IPS-15b (cell line): ENCODE results near the gene BICD1.

Source experiments
- H3K27me3 ChIP-seq: one replicate; pipeline ENCODE4 v1.6.1; 2013; ENCODE audit warnings: low read length; ENCODE audit not compliant: control insufficient read depth, insufficient read depth
- H3K36me3 ChIP-seq: one replicate; pipeline ENCODE4 v1.6.1; 2013; ENCODE audit warnings: low read length; ENCODE audit not compliant: control insufficient read depth, insufficient read depth
- H3K4me1 ChIP-seq: one replicate; pipeline ENCODE4 v1.6.1; 2013; ENCODE audit warnings: mild to moderate bottlenecking, low read length; ENCODE audit not compliant: control insufficient read depth, insufficient read depth
- H3K4me3 ChIP-seq: one replicate; pipeline ENCODE4 v1.5.1; 2013; ENCODE audit warnings: low read depth, low read length
- H3K9ac ChIP-seq: one replicate; pipeline ENCODE4 v1.6.1; 2013; ENCODE audit warnings: low read depth, mild to moderate bottlenecking, low read length
- H3K9me3 ChIP-seq: one replicate; pipeline ENCODE4 v1.6.1; 2013; ENCODE audit warnings: mild to moderate bottlenecking, low read length; ENCODE audit not compliant: control insufficient read depth, insufficient read depth

Gene BICD1

GRCh38 chr12:32148372-32148771 lies 41.7 kb downstream of the BICD1 start:
- Histone ChIP-seq H3K4me1 (peaks cover 9% of the 10 kb centered on the region), H3K27me3 (no peaks in the 10 kb centered on the region), H3K36me3 (no peaks in the 10 kb centered on the region), H3K9ac (no peak overlapping the region), H3K4me3 (no peak overlapping the region), H3K9me3 (no peaks in the 10 kb centered on the region)

GRCh38 chr12:32149489-32149888 lies 42.8 kb downstream of the BICD1 start:
- Histone ChIP-seq H3K36me3 (no peaks in the 10 kb centered on the region), H3K9me3 (no peaks in the 10 kb centered on the region), H3K4me1 (peaks cover 6% of the 10 kb centered on the region), H3K4me3 (no peak overlapping the region), H3K9ac (no peak overlapping the region), H3K27me3 (no peaks in the 10 kb centered on the region)

GRCh38 chr12:32151086-32151485 lies 44.4 kb downstream of the BICD1 start:
- H3K9me3 ChIP-seq, result no peaks in the 10 kb centered on the region
- H3K4me3 ChIP-seq, result no peak overlapping the region
- H3K9ac ChIP-seq, result no peak overlapping the region
- no peaks in the 10 kb centered on the region for H3K36me3 ChIP-seq
- no peaks in the 10 kb centered on the region for H3K27me3 ChIP-seq
- H3K4me1 ChIP-seq, result peaks cover 7% of the 10 kb centered on the region

- H3K27me3 ChIP-seq, result no peaks in the 10 kb centered on the region
- H3K4me1 ChIP-seq, result peaks cover 8% of the 10 kb centered on the region
- no peak overlapping the region for H3K9ac ChIP-seq
- no peaks in the 10 kb centered on the region for H3K9me3 ChIP-seq
- no peak overlapping the region for H3K4me3 ChIP-seq
- no peaks in the 10 kb centered on the region for H3K36me3 ChIP-seq
These were observed 44.9 kb downstream of the BICD1 start for GRCh38 chr12:32151552-32151951.

GRCh38 chr12:32155041-32155440 lies 48.4 kb downstream of the BICD1 start:
- Histone ChIP-seq H3K9ac (no peak overlapping the region), H3K27me3 (no peaks in the 10 kb centered on the region)

GRCh38 chr12:32155961-32156529 lies 49.4 kb downstream of the BICD1 start:
- no peak overlapping the region for H3K9ac ChIP-seq
- H3K4me1 ChIP-seq, result peaks cover 8% of the 10 kb centered on the region
- H3K4me3 ChIP-seq, result no peak overlapping the region
- no peaks in the 10 kb centered on the region for H3K36me3 ChIP-seq
- no peaks in the 10 kb centered on the region for H3K9me3 ChIP-seq
- no peaks in the 10 kb centered on the region for H3K27me3 ChIP-seq

More at GRCh38 chr12:32155041-32155440, 48.4 kb downstream of the BICD1 start:
- no peaks in the 10 kb centered on the region for H3K36me3 ChIP-seq
- H3K9me3 ChIP-seq, result no peaks in the 10 kb centered on the region
- H3K4me1 ChIP-seq, result peaks cover 8% of the 10 kb centered on the region
- no peak overlapping the region for H3K4me3 ChIP-seq

- H3K36me3 ChIP-seq, result no peaks in the 10 kb centered on the region
- no peaks in the 10 kb centered on the region for H3K27me3 ChIP-seq
- no peaks in the 10 kb centered on the region for H3K9me3 ChIP-seq
- peaks cover 8% of the 10 kb centered on the region for H3K4me1 ChIP-seq
- H3K9ac ChIP-seq, result no peak overlapping the region
- H3K4me3 ChIP-seq, result no peak overlapping the region
These were observed 51.9 kb downstream of the BICD1 start for GRCh38 chr12:32158525-32158924.

- Histone ChIP-seq H3K4me3 (no peak overlapping the region), H3K9me3 (no peaks in the 10 kb centered on the region), H3K4me1 (peaks cover 8% of the 10 kb centered on the region), H3K36me3 (no peaks in the 10 kb centered on the region), H3K9ac (no peak overlapping the region), H3K27me3 (no peaks in the 10 kb centered on the region)
These were observed 52.7 kb downstream of the BICD1 start for GRCh38 chr12:32159381-32159780.

GRCh38 chr12:32159925-32160324 lies 53.3 kb downstream of the BICD1 start:
- Histone ChIP-seq H3K9me3 (no peaks in the 10 kb centered on the region), H3K4me3 (no peak overlapping the region), H3K9ac (no peak overlapping the region), H3K4me1 (peaks cover 8% of the 10 kb centered on the region), H3K27me3 (no peaks in the 10 kb centered on the region), H3K36me3 (no peaks in the 10 kb centered on the region)

- Histone ChIP-seq H3K36me3 (no peaks in the 10 kb centered on the region), H3K4me1 (peaks cover under 1% of the 10 kb centered on the region), H3K27me3 (no peaks in the 10 kb centered on the region), H3K4me3 (no peak overlapping the region), H3K9ac (no peak overlapping the region), H3K9me3 (no peaks in the 10 kb centered on the region)
These were observed 54.4 kb downstream of the BICD1 start for GRCh38 chr12:32161058-32161457.

- Histone ChIP-seq H3K9ac (no peak overlapping the region), H3K27me3 (no peaks in the 10 kb centered on the region), H3K4me1 (no peaks in the 10 kb centered on the region), H3K9me3 (no peaks in the 10 kb centered on the region), H3K36me3 (no peaks in the 10 kb centered on the region), H3K4me3 (no peak overlapping the region)
These were observed 56.9 kb downstream of the BICD1 start for GRCh38 chr12:32163596-32163995.

- no peak overlapping the region for H3K9ac ChIP-seq
- H3K9me3 ChIP-seq, result no peaks in the 10 kb centered on the region
- H3K27me3 ChIP-seq, result no peaks in the 10 kb centered on the region
- H3K4me3 ChIP-seq, result no peak overlapping the region
- H3K36me3 ChIP-seq, result no peaks in the 10 kb centered on the region
- H3K4me1 ChIP-seq, result peaks cover 11% of the 10 kb centered on the region
These were observed 59.9 kb downstream of the BICD1 start for GRCh38 chr12:32166510-32166909.
